ENCODE measurements around the gene ARFIP2. TPM values are rescaled to one million over a fixed set of nuclear protein-coding genes. Genes with fewer than 3 reads are reported as not detected.

The ARFIP2 gene, protein sequence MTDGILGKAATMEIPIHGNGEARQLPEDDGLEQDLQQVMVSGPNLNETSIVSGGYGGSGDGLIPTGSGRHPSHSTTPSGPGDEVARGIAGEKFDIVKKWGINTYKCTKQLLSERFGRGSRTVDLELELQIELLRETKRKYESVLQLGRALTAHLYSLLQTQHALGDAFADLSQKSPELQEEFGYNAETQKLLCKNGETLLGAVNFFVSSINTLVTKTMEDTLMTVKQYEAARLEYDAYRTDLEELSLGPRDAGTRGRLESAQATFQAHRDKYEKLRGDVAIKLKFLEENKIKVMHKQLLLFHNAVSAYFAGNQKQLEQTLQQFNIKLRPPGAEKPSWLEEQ
- total RNA-seq, result 54.0 TPM

DNA sequence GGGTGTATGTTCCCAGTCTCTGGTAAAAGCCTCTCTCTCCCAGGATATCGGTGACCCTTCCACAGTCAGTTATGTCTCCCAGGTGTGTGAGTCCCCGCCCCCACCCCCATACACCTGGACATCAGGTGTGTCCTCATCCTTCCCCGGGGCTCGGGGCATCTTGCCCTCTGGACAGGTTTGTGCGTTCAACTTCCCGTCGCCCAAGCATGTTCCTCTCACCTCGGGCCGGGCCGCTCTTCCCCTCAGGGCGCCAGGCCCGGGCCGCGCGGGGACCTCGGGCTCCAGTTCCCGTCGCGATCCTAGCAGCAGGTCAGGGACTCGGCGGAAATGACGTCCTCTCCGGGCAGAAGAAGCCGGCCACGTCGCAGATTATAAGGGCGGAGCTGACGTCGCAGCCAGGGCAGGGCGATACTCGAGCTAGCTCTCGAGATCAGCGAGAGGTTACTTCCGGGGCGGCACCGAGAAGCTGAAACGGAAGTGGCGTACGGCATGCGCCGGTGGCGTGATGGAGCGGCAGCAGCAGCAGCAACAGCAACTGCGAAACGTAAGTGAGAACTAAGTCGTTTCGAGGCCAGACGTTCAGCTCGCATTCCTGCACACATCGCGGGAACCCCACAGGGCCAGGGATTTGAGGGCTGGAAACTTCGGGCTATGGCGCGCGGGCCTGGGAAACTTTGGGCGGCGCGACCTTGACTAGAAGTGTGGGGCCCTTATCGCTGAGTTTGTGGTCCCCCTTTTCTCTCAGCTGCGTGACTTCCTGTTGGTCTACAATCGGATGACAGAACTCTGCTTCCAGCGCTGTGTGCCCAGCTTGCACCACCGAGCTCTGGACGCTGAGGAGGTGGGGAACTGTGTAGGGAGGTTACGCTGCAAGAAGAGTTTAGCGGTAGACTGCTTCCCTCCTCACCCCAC, at the start of gene ARFIP2, which contains the start of gene TIMM10B:
Gene ARFIP2, minus strand, starts transcription at position 320 of the 912 bp plus-strand sequence. CDS start 910 bp downstream, outside the sequence.
Gene TIMM10B, plus strand, starts transcription at position 490 of the 912 bp plus-strand sequence. Its CDS starts 16 bp downstream, at position 506.
- H3K27me3 ChIP-seq, result no peaks in the 10 kb centered on the region

GRCh38 chr11:6530848-6531247, 49.7 kb upstream of the ARFIP2 start:
- no peak for TF ChIP-seq CTCF (IDR thresholded peaks at IDR 0.05)
- no peak for DNase-seq (ENCODE audit: extremely low spot score in 2 of 2)
- intact Hi-C loops (cut with DNase I), result loop anchor here (5.0 kb wide), 1 partner anchor 166 kb away; no protein-coding TSS in a partner anchor
- Histone ChIP-seq H3K27ac (no peak overlapping the region), H3K9me3 (no peaks in the 10 kb centered on the region), H3K27me3 (no peaks in the 10 kb centered on the region), H3K4me3 (no peak overlapping the region), H3K36me3 (peaks cover 0 to 6% of the 10 kb centered on the region in 2 donors), H3K4me1 (no peaks in the 10 kb centered on the region)

More for the DNA sequence above, at the start of gene ARFIP2, which contains the start of gene TIMM10B:
- Histone ChIP-seq H3K4me1 (peaks cover 37% of the 10 kb centered on the region), H3K36me3 (peaks cover 0 to 49% of the 10 kb centered on the region in 2 donors), H3K27ac (peak within 1 kb of the TSS; percentile 95), H3K9me3 (no peaks in the 10 kb centered on the region), H3K4me3 (peak within 1 kb of the TSS; percentile 66 to 70)
- intact Hi-C loops (cut with DNase I), result no loop called here
- peak in 1 of 2 donors; percentile 98 for DNase-seq (ENCODE audit: extremely low spot score in 2 of 2)
- TF ChIP-seq POLR2AphosphoS5 (IDR thresholded peaks at IDR 0.05; ENCODE audit: insufficient read depth in 1 of 2, low read depth in 1 of 2) (peak; percentile 98 to 99), POLR2A (IDR thresholded peaks at IDR 0.05) (peak; percentile 37 to 69), CTCF (IDR thresholded peaks at IDR 0.05) (no peak)

DNA sequence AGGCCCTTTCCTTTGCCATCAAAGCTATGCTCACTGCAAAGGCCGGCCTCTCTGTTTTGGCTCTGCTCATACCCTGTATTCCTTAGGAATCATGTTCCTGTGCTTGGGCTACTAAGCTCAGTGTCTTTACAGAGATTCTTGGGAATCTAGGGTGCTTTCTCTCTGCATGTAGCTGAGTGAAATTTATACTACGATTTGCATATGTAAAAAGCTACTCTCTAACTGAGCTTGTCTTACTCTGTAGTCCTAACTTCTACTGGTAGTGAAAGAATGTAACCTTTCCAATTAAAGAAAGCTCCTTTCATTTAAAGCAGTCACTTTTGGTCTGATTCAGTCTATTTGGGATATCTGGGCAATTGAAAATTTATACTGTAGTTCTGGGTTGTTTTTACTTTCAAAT, 48.1 kb upstream of the ARFIP2 start:
- Histone ChIP-seq H3K4me3 (no peak overlapping the region), H3K4me1 (no peaks in the 10 kb centered on the region), H3K36me3 (peaks cover 0 to 6% of the 10 kb centered on the region in 2 donors), H3K27me3 (no peaks in the 10 kb centered on the region), H3K9me3 (no peaks in the 10 kb centered on the region), H3K27ac (no peak overlapping the region)
- DNase-seq (ENCODE audit: extremely low spot score in 2 of 2), result no peak
- TF ChIP-seq POLR2A (IDR thresholded peaks at IDR 0.05) (no peak), CTCF (IDR thresholded peaks at IDR 0.05) (no peak), POLR2AphosphoS5 (IDR thresholded peaks at IDR 0.05; ENCODE audit: insufficient read depth in 1 of 2, low read depth in 1 of 2) (no peak)
- intact Hi-C loops (cut with DNase I), result no loop called here

- Histone ChIP-seq H3K27ac (no peak overlapping the region), H3K4me3 (no peak overlapping the region), H3K4me1 (no peaks in the 10 kb centered on the region), H3K9me3 (no peaks in the 10 kb centered on the region), H3K36me3 (peaks cover 0 to 6% of the 10 kb centered on the region in 2 donors), H3K27me3 (no peaks in the 10 kb centered on the region)
- TF ChIP-seq POLR2AphosphoS5 (IDR thresholded peaks at IDR 0.05; ENCODE audit: insufficient read depth in 1 of 2, low read depth in 1 of 2) (no peak), CTCF (IDR thresholded peaks at IDR 0.05) (no peak), POLR2A (IDR thresholded peaks at IDR 0.05) (no peak)
- DNase-seq (ENCODE audit: extremely low spot score in 2 of 2), result no peak
- intact Hi-C loops (cut with DNase I), result no loop called here
Measured at GRCh38 chr11:6526411-6527135, 45.4 kb upstream of the ARFIP2 start.
